ENCODE results near the gene BCL11B.

BCL11B gene

DNA sequence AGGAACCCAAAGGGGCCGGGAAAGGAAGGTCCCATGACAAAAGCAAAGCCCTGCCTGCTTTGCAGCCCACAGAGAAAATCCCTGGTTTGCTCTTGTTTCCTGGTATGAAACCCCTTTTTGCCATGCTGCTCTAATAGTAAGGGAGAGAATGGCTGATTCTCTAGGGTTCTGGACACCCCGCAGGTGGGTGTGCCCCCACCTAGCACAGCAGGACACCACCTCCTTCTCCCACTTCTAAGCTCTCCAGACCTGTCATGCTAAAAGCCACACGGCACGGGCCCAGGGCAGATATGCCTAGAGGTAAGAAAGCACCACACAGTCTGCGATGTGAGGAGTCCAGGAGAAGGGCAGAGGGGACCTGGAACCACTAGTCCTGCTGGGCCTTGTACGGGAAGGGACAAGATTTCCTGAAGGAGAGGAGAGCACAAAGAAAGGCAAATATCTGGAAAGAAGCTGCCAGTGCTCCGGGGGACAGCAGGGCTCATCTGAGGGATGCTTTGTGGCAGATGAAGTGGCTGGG is 113.3 kb downstream of the BCL11B start:
- DNase-seq = no peak

GRCh38 chr14:99158150-99158549 is 113.8 kb downstream of the BCL11B start:
- DNase-seq = no peak

- DNase-seq = no peak
Observed at GRCh38 chr14:99157676-99158075, 114.3 kb downstream of the BCL11B start.

DNA sequence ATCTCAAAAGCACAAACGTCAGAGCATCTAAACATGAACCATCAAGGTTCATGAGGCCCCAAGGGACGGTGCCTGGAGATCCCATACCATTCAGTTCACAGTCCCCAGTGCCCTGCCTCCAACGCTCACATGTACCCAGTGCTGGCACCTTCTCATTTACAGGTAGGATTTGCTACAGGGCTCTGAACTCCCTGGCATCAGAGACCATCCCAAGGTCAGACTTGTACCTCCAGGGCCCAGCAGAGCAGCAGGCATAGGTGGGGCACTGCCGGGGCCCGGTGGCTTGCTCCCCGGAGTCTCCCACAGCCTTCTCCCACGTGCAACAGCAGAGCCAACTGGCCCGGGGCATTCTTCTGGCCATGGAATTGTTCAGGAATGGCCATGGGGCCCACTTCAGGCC is 114.8 kb downstream of the BCL11B start:
- DNase-seq = no peak

GRCh38 chr14:99156814-99157213 is 115.2 kb downstream of the BCL11B start:
- no peak for DNase-seq

DNA sequence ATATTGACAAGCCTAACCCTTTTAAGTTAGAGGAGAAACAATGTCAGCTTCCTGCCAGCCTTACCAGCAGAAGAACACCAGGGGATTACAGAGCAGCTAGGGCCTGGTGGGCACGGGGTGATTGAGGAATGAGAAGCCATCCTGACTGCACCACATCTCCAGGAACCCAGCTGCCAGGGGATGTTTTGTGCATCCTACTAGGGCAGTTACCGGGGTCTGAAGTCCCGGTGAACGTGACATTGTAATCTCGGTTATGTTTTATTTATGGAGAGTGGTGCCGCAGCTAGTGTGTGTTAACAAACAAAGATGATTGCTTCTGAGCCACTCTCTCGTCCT is 115.9 kb downstream of the BCL11B start:
- DNase-seq = no peak

DNA sequence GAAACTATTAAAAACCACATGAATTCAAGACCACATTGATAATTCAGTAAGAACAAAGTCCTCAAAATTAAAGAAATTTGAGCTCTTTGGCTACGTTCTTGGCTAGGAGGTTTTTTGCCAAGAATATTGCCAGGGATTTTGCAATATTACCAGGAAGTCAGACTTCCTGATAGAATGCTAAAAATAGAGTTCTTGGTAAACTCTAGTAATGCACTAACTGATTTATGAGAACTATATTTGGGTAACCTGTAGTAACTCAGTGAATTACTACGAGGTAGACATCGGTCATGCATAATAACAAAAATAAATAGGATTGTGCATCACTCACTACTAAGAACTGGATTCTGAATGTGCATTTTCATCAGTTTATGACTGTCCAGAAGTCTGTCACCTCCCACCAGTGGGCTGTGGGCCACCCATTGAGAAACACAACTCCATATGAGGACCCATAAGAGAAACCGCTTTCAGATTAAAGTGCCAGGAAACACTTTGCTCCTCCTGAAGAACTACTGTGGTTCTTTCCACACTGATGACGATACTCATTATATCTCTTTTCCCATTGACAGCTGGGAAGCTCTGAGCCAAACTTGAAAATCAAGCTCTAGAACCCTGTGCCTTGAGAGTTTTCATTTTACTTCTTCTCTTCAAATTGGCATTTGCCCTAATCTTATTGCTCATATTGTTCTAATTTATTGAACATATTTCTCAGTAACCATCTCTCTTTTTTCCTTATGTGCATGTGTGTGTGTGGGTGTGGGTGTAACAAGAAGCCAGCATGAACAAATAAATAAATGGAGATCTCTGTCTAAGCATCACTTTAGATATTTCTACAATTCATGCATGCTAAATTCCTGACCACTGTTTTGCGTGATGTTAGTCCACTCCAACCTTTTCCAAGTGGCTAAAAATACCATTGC is 116.6 kb downstream of the BCL11B start:
- no peak for DNase-seq

GRCh38 chr14:99150236-99150635 is 121.8 kb downstream of the BCL11B start:
- DNase-seq = no peak

- no peak for DNase-seq
Observed at GRCh38 chr14:99148861-99149610, 123.0 kb downstream of the BCL11B start.

- no peak for DNase-seq
Observed at GRCh38 chr14:99148131-99148530, 123.9 kb downstream of the BCL11B start.

GRCh38 chr14:99147366-99147740 is 124.6 kb downstream of the BCL11B start:
- no peak for DNase-seq

DNA sequence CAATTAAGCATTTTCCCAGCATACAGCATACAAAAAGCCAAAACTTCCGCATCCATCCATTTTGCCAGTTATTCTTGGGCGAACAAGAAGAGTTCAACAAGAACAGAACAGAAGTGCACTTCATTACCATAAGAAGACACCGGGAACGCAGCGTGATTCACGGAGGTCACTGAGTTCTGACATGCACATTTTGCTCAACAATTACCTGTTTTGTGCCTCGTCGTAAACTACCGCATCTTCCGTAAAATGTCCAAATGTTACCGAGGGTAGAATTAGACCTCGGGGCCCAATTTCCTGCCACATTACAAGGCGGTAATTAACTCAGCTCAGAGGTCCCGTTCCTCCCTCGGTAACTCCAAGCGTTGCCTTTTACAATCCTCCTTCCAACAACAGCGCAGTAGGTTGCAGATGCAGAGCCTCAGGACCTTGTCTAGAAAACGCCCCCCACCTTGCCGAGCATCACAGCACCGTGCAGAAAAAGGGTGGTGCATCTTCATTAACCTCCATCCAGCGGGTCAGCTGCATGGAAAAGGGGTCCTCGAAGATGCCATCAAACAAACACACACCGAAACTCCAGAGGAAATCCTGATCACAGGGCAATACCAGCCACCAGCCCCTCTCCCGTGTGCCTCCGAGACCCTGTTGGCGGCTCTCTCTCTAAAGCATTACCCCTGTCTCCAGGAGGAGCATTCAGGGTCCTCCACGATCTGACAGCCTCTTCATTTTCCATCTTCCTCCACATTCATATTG is 125.2 kb downstream of the BCL11B start:
- no peak for DNase-seq

DNA sequence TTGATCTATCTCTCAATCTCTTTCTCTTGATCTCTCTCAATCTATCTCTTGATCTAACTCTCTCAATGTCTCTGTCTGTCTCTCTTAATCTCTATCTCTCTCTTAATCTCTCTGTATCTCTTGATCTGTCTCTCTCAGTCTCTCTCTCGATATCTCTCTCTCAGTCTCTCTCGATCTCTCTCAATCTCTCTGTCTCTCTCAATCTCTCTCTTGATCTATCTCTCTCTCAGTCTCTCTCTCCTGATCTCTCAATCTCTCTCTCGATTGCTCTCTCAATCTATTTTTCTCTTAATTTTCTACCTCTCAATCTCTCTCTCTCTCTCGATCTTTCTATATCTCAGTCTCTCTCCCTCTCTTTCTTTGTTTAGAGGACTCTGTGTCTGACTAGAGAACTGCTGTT is 126.7 kb downstream of the BCL11B start:
- no peak for DNase-seq

DNA sequence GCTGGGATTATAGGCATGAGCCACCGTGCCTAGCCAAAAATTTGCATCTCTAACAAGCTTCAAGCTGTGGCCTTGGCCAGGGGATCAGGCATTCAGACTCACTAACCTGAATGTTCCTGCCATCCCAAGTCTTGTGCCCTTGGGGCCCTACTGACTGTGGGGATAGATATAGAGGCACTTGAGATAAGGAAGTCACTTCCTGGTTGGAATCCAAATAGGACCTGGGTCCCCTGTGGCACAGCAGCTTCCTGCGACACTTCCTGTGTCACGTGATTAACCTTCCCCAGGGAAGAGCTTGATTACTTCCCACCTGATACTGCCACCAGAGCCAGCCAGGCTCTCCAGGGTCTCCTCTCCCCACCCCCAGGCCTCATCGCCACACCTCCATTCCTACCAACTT is 128.2 kb downstream of the BCL11B start:
- DNase-seq = no peak

GRCh38 chr14:99143126-99143525 is 128.9 kb downstream of the BCL11B start:
- DNase-seq = no peak

- no peak for DNase-seq
Observed at GRCh38 chr14:99141236-99141635, 130.8 kb downstream of the BCL11B start.

GRCh38 chr14:99138999-99139865 is 132.8 kb downstream of the BCL11B start:
- DNase-seq = no peak

- DNase-seq = no peak
Observed at GRCh38 chr14:99137913-99138571, 134.0 kb downstream of the BCL11B start.

- DNase-seq = no peak
Observed at GRCh38 chr14:99137001-99137700, 134.8 kb downstream of the BCL11B start.

DNA sequence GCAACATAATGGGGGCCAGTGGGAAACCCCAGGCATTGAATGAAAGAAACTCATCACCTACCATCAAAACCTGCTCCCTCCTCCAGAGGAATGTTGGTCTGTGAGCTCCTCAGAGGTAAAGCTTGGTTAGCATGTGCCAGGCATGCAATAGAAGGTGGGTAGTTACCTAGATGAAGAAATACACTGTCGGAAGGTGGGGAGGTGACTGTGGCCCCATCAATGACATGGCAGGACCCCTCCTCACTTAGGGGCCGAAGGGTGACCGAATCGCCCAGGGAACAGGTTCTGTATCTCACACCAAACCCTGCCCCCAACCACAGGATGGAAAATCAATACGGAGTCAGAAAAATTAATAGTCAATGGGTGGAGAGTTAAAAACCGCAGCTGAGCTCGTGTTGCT is 135.6 kb downstream of the BCL11B start:
- DNase-seq = no peak

- DNase-seq = no peak
Observed at GRCh38 chr14:99136047-99136400, 136.0 kb downstream of the BCL11B start.

Data from right kidney (tissue), 1 donor.